ENCODE measurements around the gene UFSP2. TPM values are rescaled to one million over a fixed set of nuclear protein-coding genes. Genes with fewer than 3 reads are reported as not detected.

UFSP2 gene
- total RNA-seq, 6 experiments from 2014 or later = 12.8 to 17.6 (median 14.0) TPM

- H3K36me3 ChIP-seq = no peaks in the 10 kb centered on the region
- intact Hi-C loops (cut with DNase I) = no loop called here
- no peaks in the 10 kb centered on the region for H3K27me3 ChIP-seq
- TF ChIP-seq POLR2A (IDR thresholded peaks at IDR 0.05) (no peak), CTCF (IDR thresholded peaks at IDR 0.05) (no peak)
- H3K27ac ChIP-seq = no peak overlapping the region
- H3K4me1 ChIP-seq = no peaks in the 10 kb centered on the region
- ATAC-seq (no peak), DNase-seq (no peak)
- no peak overlapping the region for H3K4me3 ChIP-seq
- H3K9me3 ChIP-seq = no peaks in the 10 kb centered on the region
Observed at GRCh38 chr4:185437809-185438208, 12.0 kb upstream of the UFSP2 start.

GRCh38 chr4:185435466-185435865 lies 9.7 kb upstream of the UFSP2 start:
- Histone ChIP-seq H3K4me3 (no peak overlapping the region), H3K9me3 (no peaks in the 10 kb centered on the region), H3K27me3 (no peaks in the 10 kb centered on the region), H3K27ac (no peak overlapping the region), H3K4me1 (no peaks in the 10 kb centered on the region), H3K36me3 (no peaks in the 10 kb centered on the region)
- ATAC-seq (no peak), DNase-seq (no peak)
- intact Hi-C loops (cut with DNase I) = no loop called here
- TF ChIP-seq POLR2A (IDR thresholded peaks at IDR 0.05) = no peak
- no peak for TF ChIP-seq CTCF (IDR thresholded peaks at IDR 0.05)

GRCh38 chr4:185429660-185430059 lies 3.9 kb upstream of the UFSP2 start:
- peaks cover 0 to 4% (median 0%) of the 10 kb centered on the region in 4 donors for H3K4me1 ChIP-seq
- no peak overlapping the region for H3K4me3 ChIP-seq
- H3K27me3 ChIP-seq = no peaks in the 10 kb centered on the region
- H3K27ac ChIP-seq = no peak overlapping the region
- H3K9me3 ChIP-seq = no peaks in the 10 kb centered on the region
- TF ChIP-seq POLR2A (IDR thresholded peaks at IDR 0.05) (no peak), CTCF (IDR thresholded peaks at IDR 0.05) (no peak)
- ATAC-seq (no peak), DNase-seq (no peak)
- H3K36me3 ChIP-seq = no peaks in the 10 kb centered on the region
- WGBS (ENCODE audit: insufficient coverage, low coverage, low lambda C conversion rate, missing lambda C conversion rate) = 51% methylated on average over 4 of the region's 5 CpGs
- intact Hi-C loops (cut with DNase I) = no loop called here

- no peaks in the 10 kb centered on the region for H3K9me3 ChIP-seq
- H3K36me3 ChIP-seq = no peaks in the 10 kb centered on the region
- WGBS (ENCODE audit: insufficient coverage, low coverage, low lambda C conversion rate, missing lambda C conversion rate) = 88% methylated on average over 16 of the region's 22 CpGs
- ATAC-seq (no peak), DNase-seq (no peak)
- no peak overlapping the region for H3K27ac ChIP-seq
- H3K4me3 ChIP-seq = no peak overlapping the region
- intact Hi-C loops (cut with DNase I) = no loop called here
- TF ChIP-seq POLR2A (IDR thresholded peaks at IDR 0.05) (no peak), CTCF (IDR thresholded peaks at IDR 0.05) (no peak)
- no peaks in the 10 kb centered on the region for H3K27me3 ChIP-seq
- peaks cover 0 to 14% (median 0%) of the 10 kb centered on the region in 4 donors for H3K4me1 ChIP-seq
Observed at GRCh38 chr4:185426960-185427688, 1.4 kb upstream of the UFSP2 start.

All from right lobe of liver (tissue), 6 donors.